GM23338 (cell line): ENCODE measurements around the gene TRIO. TPM values are rescaled to one million over a fixed set of nuclear protein-coding genes. Genes with fewer than 3 reads are reported as not detected.

Experiments used
- ATAC-seq: fragments of 200-7000 bp; cut with Tn5 transposase; 3 replicates; pipeline ENCODE4 v1.9.1; 2020
- DNase-seq: peaks from one replicate; pipeline ENCODE4 v3.0.0-alpha.2; 2015; ENCODE audit warnings: low spot score
- H2AFZ ChIP-seq: fragments of 200-600 bp; sonication (generic); 2 replicates; pipeline ENCODE4 v1.8.0; 2016; ENCODE audit warnings: antibody characterized with exemption, mild to moderate bottlenecking, moderate library complexity
- H3F3A ChIP-seq: fragments of 200-600 bp; sonication (generic); replicated peaks from 2 replicates; pipeline ENCODE4 v1.8.0; 2017; ENCODE audit warnings: antibody characterized with exemption, mixed run types, low read depth
- H3K27ac ChIP-seq: fragments of 200-600 bp; sonication (generic); 2 replicates; pipeline ENCODE4 v1.6.1; 2016; ENCODE audit warnings: low read depth
- H3K27me3 ChIP-seq: fragments of 200-600 bp; sonication (generic); 2 replicates; pipeline ENCODE4 v1.8.0; 2016; ENCODE audit warnings: mild to moderate bottlenecking, mixed run types, moderate library complexity; ENCODE audit not compliant: insufficient read depth
- H3K36me3 ChIP-seq: fragments of 200-600 bp; sonication (generic); 2 replicates; pipeline ENCODE4 v1.8.0; 2016; ENCODE audit warnings: mild to moderate bottlenecking; ENCODE audit not compliant: insufficient read depth
- H3K4me1 ChIP-seq: fragments of 200-600 bp; sonication (generic); 2 replicates; pipeline ENCODE4 v1.8.0; 2016; ENCODE audit warnings: mild to moderate bottlenecking, moderate library complexity; ENCODE audit not compliant: insufficient read depth
- H3K4me2 ChIP-seq: fragments of 200-600 bp; sonication (generic); 2 replicates; pipeline ENCODE4 v1.7.1; 2017; ENCODE audit warnings: mixed run types
- H3K4me3 ChIP-seq: fragments of 200-600 bp; sonication (generic); 2 replicates; pipeline ENCODE4 v1.6.1; 2016; ENCODE audit warnings: mixed run types
- H3K79me2 ChIP-seq: fragments of 200-600 bp; sonication (generic); replicated peaks from 2 replicates; pipeline ENCODE4 v1.8.0; 2017; ENCODE audit warnings: mild to moderate bottlenecking; ENCODE audit not compliant: insufficient read depth
- H3K9me2 ChIP-seq: fragments of 200-600 bp; sonication (generic); 2 replicates; pipeline ENCODE4 v1.8.0; 2017; ENCODE audit not compliant: insufficient read depth
- H4K20me1 ChIP-seq: fragments of 200-600 bp; sonication (generic); replicated peaks from 2 replicates; pipeline ENCODE4 v1.8.0; 2017; ENCODE audit warnings: mild to moderate bottlenecking; ENCODE audit not compliant: insufficient read depth
- H3K27ac Mint-ChIP-seq: 2 replicates; pipeline ENCODE4 v1.8.0; 2020; ENCODE audit warnings: inconsistent platforms, mild to moderate bottlenecking, moderate library complexity, mixed read lengths
- H3K27me3 Mint-ChIP-seq: 3 replicates; pipeline ENCODE4 v1.8.0; 2022; ENCODE audit warnings: low read depth, mild to moderate bottlenecking, moderate library complexity, mixed read lengths, inconsistent platforms; ENCODE audit not compliant: insufficient read depth, poor library complexity
- H3K36me3 Mint-ChIP-seq: 3 replicates; pipeline ENCODE4 v1.8.0; 2021; ENCODE audit warnings: low read depth, mild to moderate bottlenecking, inconsistent platforms, moderate library complexity, mixed read lengths
- H3K4me1 Mint-ChIP-seq: 3 replicates; pipeline ENCODE4 v1.8.0; 2020; ENCODE audit warnings: mild to moderate bottlenecking, inconsistent platforms, mixed read lengths
- H3K4me3 Mint-ChIP-seq: 3 replicates; pipeline ENCODE4 v1.8.0; 2021; ENCODE audit warnings: moderate library complexity, mild to moderate bottlenecking, inconsistent platforms, mixed read lengths
- H3K9me3 Mint-ChIP-seq: 3 replicates; pipeline ENCODE4 v1.8.0; 2020; ENCODE audit warnings: moderate library complexity, mild to moderate bottlenecking, inconsistent platforms, mixed read lengths
- CREB1 ChIP-seq: fragments of 250-450 bp; sonication (Bioruptor Pico); IDR thresholded peaks from 2 replicates; pipeline ENCODE4 v1.5.0; 2020; ENCODE audit warnings: low read depth, mild to moderate bottlenecking, moderate library complexity
- CTCF ChIP-seq, 2 experiments: fragments of 200-600 bp in 1 of 2; sonication (generic) in 1 of 2; conservative IDR thresholded peaks; 2 replicates each; pipeline versions ENCODE4 v1.5.1 to v1.6.1; 2016 to 2017; ENCODE audit warnings: antibody characterized with exemption in 2 of 2, low read depth in 2 of 2, mild to moderate bottlenecking in 2 of 2, moderate library complexity in 1 of 2
- EZH2 ChIP-seq: fragments of 200-600 bp; sonication (generic); IDR thresholded peaks from one replicate; pipeline ENCODE4 v1.8.0; 2017; ENCODE audit warnings: antibody characterized with exemption, mild to moderate bottlenecking, low read depth; ENCODE audit not compliant: unreplicated experiment
- EZH2phosphoT487 ChIP-seq: fragments of 200-600 bp; sonication (generic); IDR thresholded peaks from one replicate; pipeline ENCODE4 v1.8.1; 2018; ENCODE audit warnings: antibody characterized with exemption; ENCODE audit not compliant: unreplicated experiment
- JUNB ChIP-seq: IDR thresholded peaks from one replicate; pipeline ENCODE4 v1.6.1; 2016; ENCODE audit warnings: antibody characterized with exemption; ENCODE audit not compliant: unreplicated experiment
- NANOG ChIP-seq: IDR thresholded peaks from 2 replicates; pipeline ENCODE4 v1.6.1; 2016; ENCODE audit warnings: antibody characterized with exemption, borderline replicate concordance
- POLR2AphosphoS5 ChIP-seq: IDR thresholded peaks from 2 replicates; pipeline ENCODE4 v1.6.1; 2016; ENCODE audit warnings: antibody characterized with exemption, low read depth
- STAT1 ChIP-seq: IDR thresholded peaks from one replicate; pipeline ENCODE4 v1.6.1; 2016; ENCODE audit warnings: antibody characterized with exemption; ENCODE audit not compliant: unreplicated experiment
- ZNF114 ChIP-seq: fragments of 250-450 bp; sonication (Bioruptor Pico); IDR thresholded peaks from 2 replicates; pipeline ENCODE4 v1.5.0; 2020; ENCODE audit warnings: mild to moderate bottlenecking, moderate library complexity
- ZNF331 ChIP-seq: fragments of 250-450 bp; sonication (Bioruptor Pico); IDR thresholded peaks from 2 replicates; pipeline ENCODE4 v1.5.0; 2020; ENCODE audit warnings: low read depth, mild to moderate bottlenecking, moderate library complexity
- ZNF462 ChIP-seq: fragments of 250-450 bp; sonication (Bioruptor Pico); IDR thresholded peaks from 2 replicates; pipeline ENCODE4 v1.5.0; 2020; ENCODE audit warnings: mild to moderate bottlenecking, moderate library complexity
- polyA plus RNA-seq: library from polyadenylated mRNA; unstranded; fragments of >200 nt; fragmentation: Nextera tagmentation; extraction: Ambion mirVana; gene quantifications from 2 replicates; pipeline ENCODE4 v1.2.1, GENCODE V29; 2016
- total RNA-seq: library from RNA; depleted of rRNA; stranded (reverse); fragments of >200 nt; shearing (Covaris generic); gene quantifications from 2 replicates; pipeline ENCODE4 v1.2.3, GENCODE V29; 2014
- TF ChIP-seq, protein P1 (sequence below): IDR thresholded peaks from 2 replicates; pipeline ENCODE4 v1.6.1; 2016; ENCODE audit warnings: antibody characterized with exemption
- TF ChIP-seq, protein P2 (sequence below): IDR thresholded peaks from one replicate; pipeline ENCODE4 v1.6.1; 2018; ENCODE audit warnings: antibody characterized with exemption; ENCODE audit not compliant: unreplicated experiment

TRIO gene
- total and polyA plus RNA-seq, 2 experiments from 2014 or later = 13.8 to 113 TPM

DNA sequence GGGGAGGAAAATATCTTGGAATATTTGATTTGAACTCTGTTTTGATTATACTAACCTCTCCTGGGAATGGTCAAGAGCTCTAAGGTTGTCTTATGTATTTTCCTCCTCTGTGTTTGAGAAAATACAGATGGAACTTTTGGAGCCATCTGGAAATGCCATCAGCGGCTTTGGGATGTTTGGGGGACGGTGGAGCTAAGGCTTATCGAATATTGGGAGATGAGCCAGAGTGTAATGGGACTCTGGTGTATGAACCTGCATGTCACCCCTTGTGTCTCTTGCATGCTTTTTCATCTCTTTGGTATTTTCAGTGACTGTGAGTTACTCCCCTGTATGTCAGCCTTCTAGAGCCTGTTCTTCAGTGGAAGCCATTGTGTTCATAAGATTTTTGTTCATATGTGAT, 258.5 kb downstream of the TRIO start:
- H3K4me2 ChIP-seq = no peak overlapping the region
- H3K27ac ChIP-seq = no peak overlapping the region
- peaks cover 6% of the 10 kb centered on the region; the same call in 1 of the 3 replicates for H3K9me3 Mint-ChIP-seq
- no peak for ATAC-seq
- no peak overlapping the region for H3K4me3 ChIP-seq
- no peak overlapping the region for H3K27ac Mint-ChIP-seq
- no peak overlapping the region for H2AFZ ChIP-seq
- peaks cover 11% of the 10 kb centered on the region for H3K36me3 ChIP-seq
- H3K79me2 ChIP-seq = 0 out of 2 replicates have a peak, but pooled peaks cover 3% of the 10 kb centered on the region
- peaks cover 5% of the 10 kb centered on the region for H3K27me3 Mint-ChIP-seq
- H4K20me1 ChIP-seq = no peaks in the 10 kb centered on the region
- H3F3A ChIP-seq = no peaks in the 10 kb centered on the region
- no peak overlapping the region for H3K4me3 Mint-ChIP-seq
- DNase-seq = no peak
- H3K27me3 ChIP-seq = no peaks in the 10 kb centered on the region
- TF ChIP-seq ZNF462 (CRISPR knock-in tag) (no peak), CTCF (conservative IDR thresholded peaks at IDR 0.05; ENCODE audit: low read depth in 2 of 2) (no peak), EZH2 (no peak), ZNF331 (CRISPR knock-in tag) (no peak), EZH2phosphoT487 (no peak), CREB1 (CRISPR knock-in tag) (no peak), JUNB (no peak), STAT1 (no peak), POLR2AphosphoS5 (no peak), NANOG (no peak), ZNF114 (CRISPR knock-in tag) (no peak)
- TF ChIP-seq, protein P1, sequence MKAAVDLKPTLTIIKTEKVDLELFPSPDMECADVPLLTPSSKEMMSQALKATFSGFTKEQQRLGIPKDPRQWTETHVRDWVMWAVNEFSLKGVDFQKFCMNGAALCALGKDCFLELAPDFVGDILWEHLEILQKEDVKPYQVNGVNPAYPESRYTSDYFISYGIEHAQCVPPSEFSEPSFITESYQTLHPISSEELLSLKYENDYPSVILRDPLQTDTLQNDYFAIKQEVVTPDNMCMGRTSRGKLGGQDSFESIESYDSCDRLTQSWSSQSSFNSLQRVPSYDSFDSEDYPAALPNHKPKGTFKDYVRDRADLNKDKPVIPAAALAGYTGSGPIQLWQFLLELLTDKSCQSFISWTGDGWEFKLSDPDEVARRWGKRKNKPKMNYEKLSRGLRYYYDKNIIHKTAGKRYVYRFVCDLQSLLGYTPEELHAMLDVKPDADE = no peak
- TF ChIP-seq, protein P2, sequence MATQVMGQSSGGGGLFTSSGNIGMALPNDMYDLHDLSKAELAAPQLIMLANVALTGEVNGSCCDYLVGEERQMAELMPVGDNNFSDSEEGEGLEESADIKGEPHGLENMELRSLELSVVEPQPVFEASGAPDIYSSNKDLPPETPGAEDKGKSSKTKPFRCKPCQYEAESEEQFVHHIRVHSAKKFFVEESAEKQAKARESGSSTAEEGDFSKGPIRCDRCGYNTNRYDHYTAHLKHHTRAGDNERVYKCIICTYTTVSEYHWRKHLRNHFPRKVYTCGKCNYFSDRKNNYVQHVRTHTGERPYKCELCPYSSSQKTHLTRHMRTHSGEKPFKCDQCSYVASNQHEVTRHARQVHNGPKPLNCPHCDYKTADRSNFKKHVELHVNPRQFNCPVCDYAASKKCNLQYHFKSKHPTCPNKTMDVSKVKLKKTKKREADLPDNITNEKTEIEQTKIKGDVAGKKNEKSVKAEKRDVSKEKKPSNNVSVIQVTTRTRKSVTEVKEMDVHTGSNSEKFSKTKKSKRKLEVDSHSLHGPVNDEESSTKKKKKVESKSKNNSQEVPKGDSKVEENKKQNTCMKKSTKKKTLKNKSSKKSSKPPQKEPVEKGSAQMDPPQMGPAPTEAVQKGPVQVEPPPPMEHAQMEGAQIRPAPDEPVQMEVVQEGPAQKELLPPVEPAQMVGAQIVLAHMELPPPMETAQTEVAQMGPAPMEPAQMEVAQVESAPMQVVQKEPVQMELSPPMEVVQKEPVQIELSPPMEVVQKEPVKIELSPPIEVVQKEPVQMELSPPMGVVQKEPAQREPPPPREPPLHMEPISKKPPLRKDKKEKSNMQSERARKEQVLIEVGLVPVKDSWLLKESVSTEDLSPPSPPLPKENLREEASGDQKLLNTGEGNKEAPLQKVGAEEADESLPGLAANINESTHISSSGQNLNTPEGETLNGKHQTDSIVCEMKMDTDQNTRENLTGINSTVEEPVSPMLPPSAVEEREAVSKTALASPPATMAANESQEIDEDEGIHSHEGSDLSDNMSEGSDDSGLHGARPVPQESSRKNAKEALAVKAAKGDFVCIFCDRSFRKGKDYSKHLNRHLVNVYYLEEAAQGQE = no peak
- no peaks in the 10 kb centered on the region for H3K9me2 ChIP-seq
- no peaks in the 10 kb centered on the region for H3K4me1 ChIP-seq
- H3K36me3 Mint-ChIP-seq = peaks cover 70% of the 10 kb centered on the region
- H3K4me1 Mint-ChIP-seq = peaks cover 13% of the 10 kb centered on the region
